A549 (cell line): ENCODE measurements around the gene C10orf90.

ENCODE experiments used
- CBX2 ChIP-seq: fragments of 200-600 bp; sonication (generic); IDR thresholded peaks from 2 replicates; pipeline ENCODE4 v1.6.1; 2016; ENCODE audit warnings: low read depth, mild to moderate bottlenecking, borderline replicate concordance
- CEBPB ChIP-seq, 2 experiments: fragments of >200 bp in 1 of 2; sonication (Bioruptor Twin) in 1 of 2; formaldehyde crosslinking in 1 of 2; IDR thresholded peaks; 2 replicates each; pipeline ENCODE4 v1.6.1; 2012 to 2016
- CTCF ChIP-seq: fragments of >200 bp; sonication (Bioruptor Twin); formaldehyde crosslinking; IDR thresholded peaks from 3 replicates; pipeline ENCODE4 v1.5.1; 2016
- KDM1A ChIP-seq: fragments of 200-600 bp; sonication (generic); IDR thresholded peaks from 2 replicates; pipeline ENCODE4 v1.6.1; 2016; ENCODE audit warnings: low read depth, mild to moderate bottlenecking
- MAX ChIP-seq: IDR thresholded peaks from 2 replicates; pipeline ENCODE4 v1.6.1; 2012
- POLR2A ChIP-seq: IDR thresholded peaks from 2 replicates; pipeline ENCODE4 v1.6.1; 2012; ENCODE audit warnings: mild to moderate bottlenecking, low read length
- RFX5 ChIP-seq: fragments of 450-650 bp; IDR thresholded peaks from 2 replicates; pipeline ENCODE4 v1.7.1; 2014; ENCODE audit warnings: antibody characterized with exemption, mild to moderate bottlenecking, moderate library complexity
- SMC3 ChIP-seq: fragments of >200 bp; sonication (Bioruptor Twin); formaldehyde crosslinking; IDR thresholded peaks from 3 replicates; pipeline ENCODE4 v1.6.1; 2018; ENCODE audit warnings: inconsistent platforms
- USF2 ChIP-seq: fragments of 450-650 bp; IDR thresholded peaks from 2 replicates; pipeline ENCODE4 v1.6.1; 2014; ENCODE audit warnings: antibody characterized with exemption
- ZSCAN20 ChIP-seq: fragments of 250-450 bp; sonication (Bioruptor Pico); IDR thresholded peaks from 2 replicates; pipeline ENCODE4 v1.8.0; 2022; ENCODE audit warnings: mild to moderate bottlenecking, moderate library complexity

GRCh38 chr10:126425489-126426065 lies 244.9 kb downstream of the C10orf90 start:
- TF ChIP-seq ZSCAN20 = no peak
- TF ChIP-seq KDM1A = no peak
- no peak for TF ChIP-seq POLR2A
- TF ChIP-seq MAX = no peak
- TF ChIP-seq USF2 = no peak
- TF ChIP-seq CBX2 = no peak
- no peak for TF ChIP-seq CTCF
- TF ChIP-seq CEBPB (IDR thresholded peaks at IDR 0.05) = no peak
- no peak for TF ChIP-seq RFX5
- TF ChIP-seq SMC3 = no peak
